MCF 10A (cell line): ENCODE measurements around the gene LCN12. TPM values are rescaled to one million over a fixed set of nuclear protein-coding genes. Genes with fewer than 3 reads are reported as not detected.

Source experiments
- BruUV-seq: library from RNA; stranded (reverse); fragments of 400-500 nt; replicated peaks from 2 replicates; lab custom pipeline; 2021; lab: Mats Ljungman, UMichigan
- CTCF ChIA-PET: fragments of 300-600 bp; sonication (Branson Sonifier 250); formaldehyde crosslinking; extraction: SDS; loops from one replicate; lab custom pipeline; 2021; ENCODE audit warnings: antibody characterized with exemption, inconsistent platforms; lab: Yijun Ruan, JAX
- POLR2A ChIA-PET: fragments of 300-600, 350-650 bp; sonication (Branson Sonifier 250); formaldehyde crosslinking; extraction: SDS; loops from one replicate; lab custom pipeline; 2020; ENCODE audit warnings: antibody characterized with exemption, inconsistent platforms; lab: Yijun Ruan, JAX
- DNase-seq: peaks from one replicate; pipeline ENCODE4 v3.0.0-alpha.2; 2018; ENCODE audit not compliant: unreplicated experiment
- H3K27ac Mint-ChIP-seq: one replicate; pipeline ENCODE4 v1.8.0; 2022; ENCODE audit warnings: mild to moderate bottlenecking, low read depth, mixed read lengths; ENCODE audit not compliant: unreplicated experiment
- H3K27me3 Mint-ChIP-seq: one replicate; pipeline ENCODE4 v1.8.0; 2022; ENCODE audit warnings: mixed read lengths; ENCODE audit not compliant: insufficient read depth, unreplicated experiment
- H3K36me3 Mint-ChIP-seq: one replicate; pipeline ENCODE4 v1.8.0; 2022; ENCODE audit warnings: mild to moderate bottlenecking, moderate library complexity, mixed read lengths; ENCODE audit not compliant: insufficient read depth, unreplicated experiment
- H3K4me1 Mint-ChIP-seq: one replicate; pipeline ENCODE4 v1.8.0; 2022; ENCODE audit warnings: mixed read lengths; ENCODE audit not compliant: insufficient read depth, unreplicated experiment
- H3K4me3 Mint-ChIP-seq: one replicate; pipeline ENCODE4 v1.8.0; 2022; ENCODE audit warnings: mild to moderate bottlenecking, moderate library complexity, mixed read lengths; ENCODE audit not compliant: unreplicated experiment
- H3K9me3 Mint-ChIP-seq: one replicate; pipeline ENCODE4 v1.8.0; 2022; ENCODE audit warnings: mixed read lengths; ENCODE audit not compliant: unreplicated experiment
- CTCF ChIP-seq: fragments of 200-600 bp; IDR thresholded peaks from one replicate; pipeline ENCODE4 v1.8.0; 2022; ENCODE audit warnings: antibody characterized with exemption, mild to moderate bottlenecking; ENCODE audit not compliant: unreplicated experiment
- intact Hi-C: fragments of 100-400 bp; cut with micrococcal nuclease; formaldehyde crosslinking; loops from 2 replicates; pipeline ENCODE4 v1.14.1; 2022
- total RNA-seq: library from RNA; stranded (reverse); gene quantifications from 2 replicates; pipeline ENCODE4 v1.2.3, GENCODE V29; 2022

Gene LCN12
- total RNA-seq, 1 experiment from 2014 or later = 0.86 TPM

- CTCF ChIA-PET = interaction anchor here (0.5 to 1.2 kb wide), 8 partner anchors 51 to 380 kb away, joined by 3 to 5 read pairs (median 3); partner anchors contain the start of gene CLIC3
- Mint-ChIP-seq H3K27ac (no peak overlapping the region), H3K27me3 (no peaks in the 10 kb centered on the region), H3K36me3 (peaks cover 20% of the 10 kb centered on the region), H3K4me1 (no peaks in the 10 kb centered on the region), H3K9me3 (no peaks in the 10 kb centered on the region), H3K4me3 (no peak overlapping the region)
- DNase-seq = no peak
- no TSS peak for BruUV-seq
- TF ChIP-seq CTCF = no peak
- POLR2A ChIA-PET = no interaction called here
- intact Hi-C loops = loop anchor here (10.0 kb wide), 1 partner anchor 101 kb away; the partner anchor contains the start of genes AJM1 and PHPT1
These were observed 6.5 kb upstream of the LCN12 start for GRCh38 chr9:136945333-136946227.

GRCh38 chr9:136946228-136947027 lies 5.6 kb upstream of the LCN12 start:
- POLR2A ChIA-PET = no interaction called here
- CTCF ChIA-PET = interaction anchor here (0.5 to 2.2 kb wide), 7 partner anchors 50 to 381 kb away, joined by 3 to 27 read pairs (median 3); partner anchors contain the start of genes ABCA2 and CLIC3
- intact Hi-C loops = loop anchor here (10.0 kb wide), 1 partner anchor 102 kb away; the partner anchor contains the start of genes AJM1 and PHPT1
- no peaks in the 10 kb centered on the region for H3K27me3 Mint-ChIP-seq
- H3K36me3 Mint-ChIP-seq = peaks cover 13% of the 10 kb centered on the region
- H3K4me1 Mint-ChIP-seq = no peaks in the 10 kb centered on the region
- no peak overlapping the region for H3K4me3 Mint-ChIP-seq
- no peak overlapping the region for H3K27ac Mint-ChIP-seq
- no TSS peak for BruUV-seq
- H3K9me3 Mint-ChIP-seq = no peaks in the 10 kb centered on the region
- no peak for DNase-seq
- no peak for TF ChIP-seq CTCF

- DNase-seq = no peak
- no peak for TF ChIP-seq CTCF
- ChIA-PET POLR2A (interaction anchor here (1.4 to 1.5 kb wide), 4 partner anchors 13 to 88 kb away, joined by 3 to 9 read pairs (median 7); partner anchors contain the start of gene PAXX), CTCF (interaction anchor here (0.6 to 2.2 kb wide), 18 partner anchors 17 to 340 kb away, joined by 3 to 27 read pairs (median 3); partner anchors contain the start of gene ABCA2)
- Mint-ChIP-seq H3K27me3 (no peaks in the 10 kb centered on the region), H3K9me3 (no peaks in the 10 kb centered on the region), H3K36me3 (peaks cover 5% of the 10 kb centered on the region), H3K4me3 (no peak overlapping the region), H3K4me1 (no peaks in the 10 kb centered on the region), H3K27ac (no peak overlapping the region)
- intact Hi-C loops = loop anchor here (10.0 kb wide), 1 partner anchor 102 kb away; the partner anchor contains the start of genes AJM1 and PHPT1
- BruUV-seq = no TSS peak
These were observed 4.8 kb upstream of the LCN12 start for GRCh38 chr9:136947028-136947891.
